NCI-H2081 treated with DMSO at 0.1 percent for 48 hours (cell line): ENCODE measurements around the gene MMP21.

Source experiments
- DNase-seq: peaks from one replicate; lab custom pipeline; 2025; lab: John Stamatoyannopoulos, UW

The MMP21 gene

GRCh38 chr10:125792342-125793300 is 17.0 kb upstream of the MMP21 start:
- no peak for DNase-seq

DNA sequence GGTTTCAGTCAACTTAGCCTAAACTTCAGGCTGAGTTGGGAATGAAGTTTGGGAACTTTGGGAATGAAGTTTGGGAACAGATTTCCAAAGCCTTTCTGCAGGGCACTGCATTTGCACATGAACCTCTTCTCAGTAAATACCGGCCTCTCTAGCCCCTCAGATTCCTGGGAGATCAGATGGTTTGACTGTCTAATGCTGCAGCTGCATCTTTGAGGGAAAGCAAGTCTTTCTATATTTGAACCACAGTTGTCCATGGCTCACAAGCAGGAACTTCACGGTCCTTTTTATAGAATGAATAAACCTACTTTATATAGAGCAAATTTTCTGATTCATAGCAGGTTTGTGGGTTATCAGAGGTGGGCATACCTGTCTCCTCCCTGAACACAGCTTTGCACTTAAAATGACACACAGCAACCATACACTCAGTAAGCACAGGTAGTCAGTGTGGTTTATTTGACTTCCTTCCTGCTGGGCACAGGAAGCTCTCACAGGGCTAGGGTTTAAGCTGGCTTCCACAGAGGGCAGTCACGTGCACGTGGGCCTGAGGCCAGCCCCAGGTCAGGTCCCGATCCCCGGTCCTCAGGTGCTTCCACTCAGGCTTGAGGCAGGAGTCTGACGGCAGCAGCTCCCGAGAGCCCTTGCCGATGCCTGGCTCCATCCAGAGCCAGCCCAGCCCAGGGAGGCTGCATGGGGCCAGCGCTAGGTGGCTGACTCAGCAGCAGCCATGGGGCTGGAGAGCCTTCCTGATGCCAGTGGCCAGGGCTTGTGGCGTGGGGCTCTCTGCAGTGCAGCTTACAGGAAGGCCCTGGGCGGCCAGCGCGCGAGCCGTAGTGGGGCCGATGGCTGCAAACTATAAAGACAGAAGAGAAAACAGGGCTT is 12.8 kb upstream of the MMP21 start:
- no peak for DNase-seq

DNA sequence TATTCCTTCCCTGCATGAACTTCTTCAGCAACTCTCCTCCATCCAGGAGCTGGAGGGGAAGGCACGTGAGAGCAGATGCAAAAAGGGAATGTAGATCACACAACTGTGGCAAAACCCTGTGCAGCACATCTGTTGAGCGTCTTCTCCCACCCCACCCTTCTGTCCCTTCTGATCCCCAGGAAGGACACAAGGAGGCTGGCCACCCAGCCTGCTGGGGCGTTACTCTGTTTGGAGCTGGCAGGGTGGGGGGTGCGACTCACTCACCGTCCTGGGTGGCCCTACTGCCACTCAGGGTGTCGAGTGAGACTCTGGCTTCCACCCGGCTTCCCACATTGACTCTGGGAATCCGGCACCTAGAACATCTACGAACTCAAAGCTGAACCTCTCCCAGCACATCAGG is 10.2 kb upstream of the MMP21 start:
- DNase-seq: no peak

GRCh38 chr10:125783957-125784356 is 8.3 kb upstream of the MMP21 start:
- no peak for DNase-seq

- DNase-seq: no peak
Measured at GRCh38 chr10:125783408-125783807, 7.8 kb upstream of the MMP21 start.

GRCh38 chr10:125782616-125783015 is 7.0 kb upstream of the MMP21 start:
- no peak for DNase-seq

GRCh38 chr10:125782054-125782453 is 6.4 kb upstream of the MMP21 start:
- DNase-seq: no peak

- no peak for DNase-seq
Measured at GRCh38 chr10:125781374-125781773, 5.8 kb upstream of the MMP21 start.

GRCh38 chr10:125779403-125780327 is 4.0 kb upstream of the MMP21 start:
- DNase-seq: no peak

- no peak for DNase-seq
Measured at GRCh38 chr10:125778556-125778955, 2.9 kb upstream of the MMP21 start.

GRCh38 chr10:125777806-125778205 is 2.2 kb upstream of the MMP21 start:
- DNase-seq: no peak

GRCh38 chr10:125774581-125775191 is 935 bp downstream of the MMP21 start:
- no peak for DNase-seq

GRCh38 chr10:125773687-125774543 is 1.7 kb downstream of the MMP21 start:
- no peak for DNase-seq

- DNase-seq: no peak
Measured at GRCh38 chr10:125772864-125773180, 2.8 kb downstream of the MMP21 start.

GRCh38 chr10:125772112-125772863 is 3.3 kb downstream of the MMP21 start:
- no peak for DNase-seq

- no peak for DNase-seq
Measured at GRCh38 chr10:125770844-125771243, 4.8 kb downstream of the MMP21 start.

DNA sequence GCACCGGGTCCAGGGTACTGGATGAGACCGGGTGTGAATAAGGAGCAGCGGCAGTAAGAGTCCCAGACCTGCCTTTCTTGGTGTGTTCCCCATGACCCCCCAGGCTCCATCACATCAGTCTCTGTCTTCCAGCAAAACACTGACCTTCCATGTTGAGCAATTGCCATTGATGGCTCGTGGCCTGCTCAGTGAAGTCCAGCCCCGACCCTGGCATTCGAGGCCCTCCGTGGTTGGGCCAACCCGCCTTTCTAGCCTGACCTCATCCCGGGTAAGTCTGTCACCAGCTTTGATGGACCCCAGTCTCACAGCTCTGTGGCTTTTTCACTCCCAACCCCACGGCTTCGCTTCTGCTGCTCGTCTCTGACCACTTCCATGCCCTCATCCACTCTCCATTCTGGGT is 6.4 kb downstream of the MMP21 start:
- no peak for DNase-seq

DNA sequence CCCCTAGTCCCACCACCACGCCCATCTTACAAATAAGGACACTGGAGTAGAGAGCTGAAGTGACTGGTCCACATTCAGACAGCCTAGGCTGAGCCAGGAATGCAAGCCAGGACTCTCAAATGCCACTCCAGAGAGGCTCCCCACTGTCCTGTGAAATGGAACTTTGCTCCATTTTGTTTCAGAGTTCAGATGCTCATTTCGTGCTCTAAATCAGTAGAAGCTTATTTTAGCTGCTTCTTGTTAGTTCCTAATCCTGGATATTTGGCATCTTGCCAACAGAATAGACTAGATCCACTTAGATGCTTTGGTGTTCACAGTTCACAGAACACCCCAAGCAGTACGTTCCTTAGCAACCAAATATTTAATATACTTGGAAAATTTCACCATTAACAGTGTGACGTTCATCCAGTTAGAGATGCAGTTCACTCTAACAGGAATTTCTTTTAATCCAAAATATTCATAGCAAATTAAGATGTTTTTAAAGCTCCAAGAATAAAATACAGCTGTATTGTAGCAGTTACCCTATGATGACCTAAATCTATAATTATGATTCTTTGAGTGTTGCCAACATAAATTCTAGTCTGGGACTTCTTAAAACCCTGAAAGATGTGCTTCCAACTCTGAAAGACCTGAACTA is 7.3 kb downstream of the MMP21 start:
- DNase-seq: no peak

GRCh38 chr10:125766511-125766910 is 9.1 kb downstream of the MMP21 start:
- no peak for DNase-seq
